ENCODE measurements around the gene UGT1A6.

GRCh38 chr2:233821196-233821595 lies 128.5 kb downstream of the UGT1A6 start:
- TF ChIP-seq CTCF (IDR thresholded peaks at IDR 0.05) (no peak), E2F4 (CRISPR knock-in tag; IDR thresholded peaks at IDR 0.05; ENCODE audit: borderline replicate concordance, low read depth) (no peak)
